IPS DF 6.9 (cell line): ENCODE results near the gene EID1.

Source experiments
- DNase-seq: peaks from one replicate; pipeline ENCODE4 v3.0.0-alpha.2; 2013; ENCODE audit warnings: low read depth, low spot score
- H3K27ac ChIP-seq: one replicate; pipeline ENCODE4 v1.5.1; 2013; ENCODE audit warnings: low read length, control low read depth
- H3K27me3 ChIP-seq: 2 replicates; pipeline ENCODE4 v1.6.1; 2013; ENCODE audit warnings: mild to moderate bottlenecking, low read length; ENCODE audit not compliant: control insufficient read depth, insufficient read depth
- H3K36me3 ChIP-seq: 2 replicates; pipeline ENCODE4 v1.6.1; 2013; ENCODE audit warnings: low read length; ENCODE audit not compliant: control insufficient read depth, insufficient read depth
- H3K4me1 ChIP-seq: 2 replicates; pipeline ENCODE4 v1.6.1; 2013; ENCODE audit warnings: low read length; ENCODE audit not compliant: control insufficient read depth, insufficient read depth
- H3K4me3 ChIP-seq: 2 replicates; pipeline ENCODE4 v1.5.1; 2013; ENCODE audit warnings: mild to moderate bottlenecking, low read length
- H3K9me3 ChIP-seq: 2 replicates; pipeline ENCODE4 v1.6.1; 2013; ENCODE audit warnings: low read length, inconsistent platforms; ENCODE audit not compliant: control insufficient read depth, insufficient read depth
- WGBS: extraction: QIAGEN DNeasy Blood & Tissue Kit; methylation state at CpG from one replicate; pipeline ENCODE4 v1.1.7; 2013; ENCODE audit warnings: mixed read lengths, missing lambda C conversion rate; ENCODE audit not compliant: insufficient read length, insufficient coverage; 5-methylcytosine and 5-hydroxymethylcytosine counted together

The EID1 gene

DNA sequence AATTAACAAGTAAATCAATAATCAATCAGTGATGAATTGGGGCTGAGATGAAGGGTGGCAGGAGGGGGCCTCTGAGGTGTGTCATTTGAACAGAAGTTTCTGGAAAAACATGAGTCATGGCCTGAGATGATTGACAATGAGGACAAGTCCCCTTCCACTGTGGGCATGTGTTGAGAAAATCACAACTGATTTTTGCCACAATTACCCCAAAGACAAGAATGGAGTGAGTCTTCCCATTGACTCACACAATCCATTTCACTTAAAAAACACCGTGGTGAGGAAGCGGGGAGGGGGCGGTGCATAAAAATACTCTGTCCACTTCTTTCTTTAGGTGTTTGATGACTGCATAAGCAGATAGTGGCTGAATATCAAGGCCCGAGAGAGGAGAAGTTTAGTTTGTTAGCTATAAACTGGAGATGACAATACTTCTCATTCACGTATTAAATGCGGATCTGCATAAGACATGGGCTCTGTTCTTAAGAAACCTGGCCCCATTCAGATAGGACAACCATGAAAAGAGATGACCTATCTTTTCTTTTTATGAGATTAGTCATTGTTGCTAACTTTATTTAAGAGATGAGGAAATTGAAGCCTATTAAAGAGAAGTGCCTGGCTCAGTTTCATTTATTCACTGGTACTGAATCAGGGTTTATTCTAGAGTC lies 51.1 kb downstream of the EID1 start:
- no peak for DNase-seq
- Histone ChIP-seq H3K36me3 (no peaks in the 10 kb centered on the region), H3K4me1 (no peaks in the 10 kb centered on the region), H3K27me3 (no peaks in the 10 kb centered on the region), H3K27ac (no peak overlapping the region), H3K9me3 (no peaks in the 10 kb centered on the region), H3K4me3 (no peak overlapping the region)
- no CpG with 5 or more reads among the region's 6 CpGs for WGBS

DNA sequence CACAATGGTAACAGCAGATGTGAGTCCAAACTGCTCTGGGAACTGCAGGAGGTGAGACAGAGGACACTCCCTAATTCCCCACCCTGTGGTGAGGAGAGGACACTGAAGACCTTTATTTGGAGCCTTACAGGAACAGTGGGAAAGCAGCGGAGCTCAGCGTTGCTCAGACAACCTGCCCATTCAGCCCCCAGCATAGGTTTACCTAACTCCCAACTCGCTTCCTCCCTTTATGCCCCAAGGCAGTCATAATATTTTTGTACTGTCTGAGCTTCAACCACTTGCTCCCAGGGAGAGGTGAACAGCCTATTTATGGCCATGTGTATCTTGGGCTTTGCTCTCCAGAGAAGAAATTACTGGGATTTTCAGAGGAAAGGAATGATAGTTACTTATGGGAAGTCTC lies 51.7 kb downstream of the EID1 start:
- Histone ChIP-seq H3K9me3 (no peaks in the 10 kb centered on the region), H3K27ac (no peak overlapping the region), H3K36me3 (no peaks in the 10 kb centered on the region), H3K4me3 (no peak overlapping the region), H3K27me3 (no peaks in the 10 kb centered on the region), H3K4me1 (no peaks in the 10 kb centered on the region)
- no CpG with 5 or more reads among the region's 3 CpGs for WGBS
- DNase-seq: no peak
